NCI-H1436 (cell line): ENCODE measurements around the gene SPTBN5.

Experiments
- DNase-seq: peaks from one replicate; lab custom pipeline; 2025; lab: John Stamatoyannopoulos, UW

Gene SPTBN5

DNA sequence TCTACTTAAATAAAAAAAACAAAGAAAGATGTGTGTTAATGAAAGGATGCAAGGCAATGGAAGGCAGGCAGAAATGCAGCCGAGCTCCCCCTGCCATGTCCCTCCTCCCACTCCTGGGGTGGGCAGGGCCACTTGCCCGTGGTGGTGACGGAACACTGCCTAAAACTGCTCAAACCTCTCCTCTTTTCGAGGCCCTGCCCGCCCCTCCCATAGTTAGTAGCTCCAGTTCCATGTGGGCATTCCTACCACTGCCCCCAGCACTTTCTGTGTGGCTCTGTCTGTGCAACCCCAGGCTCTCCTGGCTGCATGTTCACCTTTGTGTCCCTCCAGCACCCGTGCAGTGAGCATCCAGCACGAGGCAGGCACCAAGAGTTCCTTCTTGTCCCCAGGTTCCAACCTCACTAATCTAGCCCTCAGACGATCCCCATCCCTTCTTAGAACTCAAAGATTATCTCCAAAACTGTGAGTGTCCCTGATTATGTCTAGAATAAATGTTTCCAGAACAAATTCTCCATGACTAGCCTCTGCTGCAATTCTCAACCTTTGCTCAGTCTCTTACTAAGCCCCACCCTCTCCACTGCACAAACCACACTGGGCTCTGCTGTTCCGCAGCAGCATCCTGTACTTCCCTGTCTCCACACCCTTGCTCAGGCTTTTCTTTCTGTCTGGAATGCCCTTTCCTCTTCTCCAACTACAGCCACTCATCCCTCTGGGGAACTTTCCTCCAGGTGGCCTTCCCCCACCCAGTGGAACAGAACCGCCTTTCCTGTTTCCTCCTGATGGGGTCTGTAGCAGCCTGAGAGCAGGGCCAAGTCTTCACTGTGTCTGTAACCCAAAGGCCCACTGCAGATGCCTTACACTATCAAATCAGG, 32.6 kb upstream of the SPTBN5 start:
- no peak for DNase-seq

- DNase-seq: no peak
Measured at GRCh38 chr15:41925086-41925608, 31.3 kb upstream of the SPTBN5 start.

DNA sequence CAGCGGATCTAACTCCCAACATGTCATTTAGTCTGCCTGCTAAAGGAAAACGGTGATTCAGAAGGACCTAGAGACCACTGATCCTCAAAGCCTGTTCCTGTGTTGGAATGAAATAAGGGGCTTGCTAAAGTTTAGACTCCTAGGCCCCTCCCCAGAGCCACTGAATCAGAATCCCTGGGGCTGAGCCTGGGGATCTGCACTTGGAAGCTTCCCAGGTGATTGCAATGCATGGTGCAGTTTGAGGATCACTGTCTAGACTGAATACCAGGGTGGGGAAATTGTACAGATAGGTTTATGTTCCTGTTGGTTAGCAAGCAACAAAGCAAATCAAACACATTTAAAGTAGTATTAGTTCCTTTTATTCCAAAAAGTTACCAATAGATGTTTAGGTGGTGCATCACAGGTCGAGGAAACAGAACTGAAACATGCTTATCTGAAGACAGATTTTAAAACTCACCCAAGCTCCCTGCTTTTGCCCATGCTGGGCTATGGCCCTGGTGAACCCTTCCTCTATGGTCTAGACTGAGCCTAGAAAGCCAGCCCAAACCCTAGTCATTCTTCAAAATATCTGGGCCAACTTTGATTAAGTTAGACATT, 29.6 kb upstream of the SPTBN5 start:
- DNase-seq: no peak

- no peak for DNase-seq
Measured at GRCh38 chr15:41922353-41922752, 28.5 kb upstream of the SPTBN5 start.

GRCh38 chr15:41921639-41922038, 27.8 kb upstream of the SPTBN5 start:
- DNase-seq: no peak

GRCh38 chr15:41921167-41921566, 27.3 kb upstream of the SPTBN5 start:
- DNase-seq: no peak

DNA sequence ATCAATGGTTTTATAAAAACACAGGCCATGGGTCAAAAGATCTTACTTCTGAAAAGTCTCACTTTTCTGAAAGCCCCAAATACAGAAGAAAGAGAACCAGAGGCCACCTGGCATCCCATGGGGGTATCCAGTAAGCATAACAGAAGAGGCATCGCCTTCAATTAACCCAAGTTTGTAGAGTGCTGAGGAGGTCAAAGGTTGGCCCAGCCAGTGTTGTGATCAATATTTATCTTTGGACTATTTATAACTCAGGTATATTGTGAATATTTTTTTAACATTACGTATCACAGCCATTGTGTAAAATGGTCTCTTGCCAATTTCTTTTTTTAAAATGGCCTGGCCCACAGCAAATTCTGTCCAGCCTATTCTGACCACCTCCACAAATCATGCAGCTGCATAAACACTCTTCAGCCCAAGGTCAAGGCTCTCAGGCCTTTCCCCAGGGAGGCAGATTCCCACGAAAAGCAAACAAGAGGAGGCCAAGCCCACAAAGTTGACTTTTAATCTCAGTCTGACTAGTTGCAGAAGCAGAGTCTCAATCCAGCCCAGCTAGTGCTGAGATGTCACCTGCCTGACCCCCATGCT, 26.2 kb upstream of the SPTBN5 start:
- no peak for DNase-seq

DNA sequence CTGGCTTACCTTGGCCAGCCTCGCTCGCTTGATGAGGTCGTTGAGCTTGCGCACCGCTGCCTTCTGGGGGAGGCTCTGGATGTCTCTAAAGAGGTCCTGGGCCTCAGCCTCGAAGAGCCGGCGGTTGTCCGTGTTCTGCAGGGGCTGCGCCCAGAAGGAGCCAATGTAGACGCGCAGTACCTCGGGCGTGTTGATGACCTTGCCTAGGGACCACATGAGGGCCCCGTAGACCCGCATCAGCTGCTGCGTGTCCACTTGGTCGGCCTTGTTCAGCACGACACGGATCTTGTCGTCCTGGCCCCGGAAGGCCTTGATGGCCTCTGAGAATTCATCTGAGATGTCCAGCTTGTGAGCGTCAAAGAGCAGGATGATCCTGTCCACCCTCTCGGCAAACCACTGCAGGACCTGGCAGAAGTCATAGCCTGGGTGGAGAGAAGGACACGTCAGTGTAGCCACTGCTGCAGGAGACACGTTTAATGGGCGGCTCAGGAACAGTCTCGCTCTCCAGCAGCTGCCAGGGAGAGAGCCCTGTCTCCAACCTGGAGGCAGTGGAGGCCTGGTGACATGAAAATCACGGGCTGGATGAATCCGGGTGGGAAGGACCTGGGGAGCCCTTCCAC, 25.5 kb upstream of the SPTBN5 start:
- DNase-seq: no peak

DNA sequence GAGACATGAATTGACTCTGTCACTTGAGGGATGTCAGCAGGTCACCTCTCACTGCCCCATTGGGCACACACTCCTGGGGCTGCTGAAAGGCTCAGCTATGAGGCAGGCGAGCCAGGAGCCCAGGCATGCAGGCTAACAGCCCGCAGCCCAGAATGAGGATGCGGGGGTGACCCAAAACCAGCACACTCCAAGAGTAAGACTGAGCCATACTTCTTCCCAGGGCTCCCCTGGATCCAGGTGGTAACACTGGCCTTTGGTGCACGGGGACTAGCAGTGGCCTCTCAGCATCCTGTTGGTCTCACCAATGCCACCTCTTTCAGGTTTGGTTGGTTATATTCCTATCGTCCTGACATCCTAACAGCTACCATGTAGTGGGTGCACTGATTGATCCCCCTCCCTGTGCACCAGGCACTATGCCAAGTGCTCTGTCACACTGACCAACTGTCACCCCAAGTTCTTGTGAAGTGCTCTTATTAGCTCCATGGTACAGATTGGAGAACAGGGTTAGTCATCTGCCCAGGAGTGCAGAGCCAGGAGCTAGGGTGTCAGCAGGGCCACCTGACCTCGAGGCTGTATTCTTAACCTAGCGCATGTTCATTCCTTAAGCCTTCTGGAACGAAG, 24.8 kb upstream of the SPTBN5 start:
- DNase-seq: no peak

- DNase-seq: no peak
Measured at GRCh38 chr15:41917767-41918430, 24.0 kb upstream of the SPTBN5 start.

- DNase-seq: no peak
Measured at GRCh38 chr15:41915255-41915994, 21.6 kb upstream of the SPTBN5 start.

GRCh38 chr15:41914411-41914810, 20.6 kb upstream of the SPTBN5 start:
- DNase-seq: no peak

DNA sequence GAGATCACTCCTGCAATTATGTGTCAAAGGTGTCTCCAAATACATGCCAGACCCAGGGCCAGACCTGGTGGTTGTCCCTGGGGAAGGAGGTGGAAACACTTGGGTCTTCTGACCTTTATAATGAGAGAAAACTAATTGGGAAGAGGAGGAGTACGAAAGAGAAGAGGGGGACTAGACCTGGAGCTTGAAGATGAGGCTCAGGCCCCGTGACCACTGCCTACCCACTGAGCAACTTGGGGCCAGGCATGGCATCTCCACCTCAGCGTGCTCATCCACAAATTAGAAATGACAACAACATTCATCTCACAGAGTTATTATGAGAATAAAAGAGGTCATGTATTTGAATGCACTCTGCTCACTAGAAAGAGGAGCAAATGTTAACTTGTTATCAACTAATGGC, 19.4 kb upstream of the SPTBN5 start:
- DNase-seq: no peak

- DNase-seq: no peak
Measured at GRCh38 chr15:41911691-41912345, 18.0 kb upstream of the SPTBN5 start.

DNA sequence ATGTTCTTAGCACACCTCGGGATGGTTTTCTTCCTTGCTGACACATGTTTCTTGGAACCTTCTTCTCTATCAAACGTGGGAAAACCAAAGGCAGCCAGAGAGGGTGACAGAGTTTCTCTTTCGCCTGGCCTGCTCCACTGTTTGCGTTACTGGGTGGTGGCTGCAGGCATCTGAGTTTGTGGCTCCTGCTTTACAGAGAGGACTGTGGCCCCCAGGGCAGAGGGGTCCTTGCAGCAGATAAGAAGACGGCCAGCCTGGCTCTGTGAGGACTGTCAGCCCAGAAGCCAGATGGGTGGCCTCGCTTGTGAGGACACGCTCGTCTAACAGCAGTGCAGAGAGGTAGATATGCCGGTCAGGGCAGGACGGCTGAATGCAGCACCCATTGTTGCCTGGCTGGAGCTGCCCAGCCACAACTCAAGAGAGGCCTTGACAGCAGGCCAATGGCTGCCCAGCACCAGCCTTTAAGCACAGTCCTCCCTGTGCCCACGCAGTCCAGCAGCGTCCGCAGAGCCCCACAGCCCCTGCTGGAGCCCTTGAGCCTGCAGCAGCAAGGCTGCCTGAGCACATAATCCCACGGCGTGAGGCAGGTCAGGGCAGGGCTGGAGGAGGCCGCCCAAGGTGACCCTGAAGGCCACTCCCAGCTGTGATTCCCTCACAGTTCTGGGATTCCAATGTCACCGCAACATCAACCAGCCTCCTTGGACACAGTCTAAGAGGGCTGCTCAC, 15.0 kb upstream of the SPTBN5 start:
- no peak for DNase-seq

DNA sequence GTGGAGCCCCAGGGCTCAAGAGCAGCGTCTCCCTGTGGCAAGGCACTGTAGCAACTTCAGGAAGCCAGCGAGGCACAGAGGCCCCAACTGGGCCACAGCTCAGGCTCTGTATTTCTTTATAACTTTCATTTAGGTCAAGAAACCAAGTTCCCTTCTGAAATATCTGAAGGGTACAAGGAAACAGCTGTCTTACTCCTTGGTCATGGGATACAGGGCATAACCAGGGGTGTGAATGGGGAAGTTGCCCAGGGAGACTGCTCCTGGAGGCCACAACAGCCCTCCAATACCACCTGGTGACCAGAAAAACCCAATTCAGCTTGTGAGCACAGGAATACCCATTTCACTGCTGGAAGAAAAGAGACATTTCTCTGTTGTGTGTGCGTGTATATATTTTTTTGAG, 13.3 kb upstream of the SPTBN5 start:
- no peak for DNase-seq

GRCh38 chr15:41906608-41907007, 12.8 kb upstream of the SPTBN5 start:
- no peak for DNase-seq

DNA sequence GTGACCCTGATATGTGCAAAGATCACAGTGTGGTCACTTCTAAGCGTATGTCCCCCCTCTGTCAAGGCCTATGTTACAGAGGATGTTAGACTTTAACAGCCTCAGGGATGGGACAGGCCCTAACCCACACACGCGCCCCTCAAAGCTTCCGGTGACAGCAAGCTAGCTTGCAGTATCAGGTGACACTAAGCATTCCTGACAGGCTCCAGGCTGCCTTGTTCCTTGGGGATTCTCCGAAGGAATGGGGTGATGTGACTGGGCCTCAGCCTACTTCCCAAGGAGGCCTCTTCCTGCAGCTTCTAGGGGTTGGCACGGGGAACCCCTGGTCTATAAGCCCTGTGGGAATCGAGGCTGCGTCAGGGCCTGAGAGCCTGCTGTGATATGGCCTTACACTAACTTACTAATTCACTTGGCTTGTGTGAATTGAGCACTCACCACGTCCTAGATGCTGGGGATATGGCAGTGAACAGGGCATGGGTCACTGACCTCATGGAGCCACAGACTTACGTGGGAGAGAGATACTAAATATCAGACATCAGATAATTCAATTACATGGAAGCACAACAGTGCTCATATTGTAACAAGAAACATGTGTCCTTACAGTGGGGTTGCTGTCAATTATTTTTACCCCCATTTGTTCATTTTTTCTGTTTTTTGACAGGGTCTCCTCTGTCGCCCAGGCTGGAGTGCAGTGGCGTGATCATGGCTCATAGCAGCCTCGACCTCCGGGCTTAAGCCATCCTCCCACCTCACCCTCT, 11.4 kb upstream of the SPTBN5 start:
- no peak for DNase-seq

- peak; percentile 45 for DNase-seq
Measured at GRCh38 chr15:41904541-41905005, 10.7 kb upstream of the SPTBN5 start.
